M059J (cell line): ENCODE measurements around the gene ZNF135. TPM values are rescaled to one million over a fixed set of nuclear protein-coding genes. Genes with fewer than 3 reads are reported as not detected.

Source experiments
- DNase-seq: peaks from one replicate; pipeline ENCODE4 v3.0.0-alpha.2; 2012; ENCODE audit warnings: low read depth
- total RNA-seq: library from RNA; depleted of rRNA; stranded (reverse); fragments of >200 nt; shearing (Covaris generic); gene quantifications from 2 replicates; pipeline ENCODE4 v1.2.3, GENCODE V29; 2014; rRNA removed

Gene ZNF135
- total RNA-seq, 1 experiment from 2014 or later, result 2.0 TPM

GRCh38 chr19:58091251-58091995, 32.3 kb downstream of the ZNF135 start:
- DNase-seq, result no peak

- DNase-seq, result no peak
Observed at GRCh38 chr19:58093071-58093470, 34.0 kb downstream of the ZNF135 start.

- DNase-seq, result no peak
Observed at GRCh38 chr19:58095328-58095727, 36.2 kb downstream of the ZNF135 start.

DNA sequence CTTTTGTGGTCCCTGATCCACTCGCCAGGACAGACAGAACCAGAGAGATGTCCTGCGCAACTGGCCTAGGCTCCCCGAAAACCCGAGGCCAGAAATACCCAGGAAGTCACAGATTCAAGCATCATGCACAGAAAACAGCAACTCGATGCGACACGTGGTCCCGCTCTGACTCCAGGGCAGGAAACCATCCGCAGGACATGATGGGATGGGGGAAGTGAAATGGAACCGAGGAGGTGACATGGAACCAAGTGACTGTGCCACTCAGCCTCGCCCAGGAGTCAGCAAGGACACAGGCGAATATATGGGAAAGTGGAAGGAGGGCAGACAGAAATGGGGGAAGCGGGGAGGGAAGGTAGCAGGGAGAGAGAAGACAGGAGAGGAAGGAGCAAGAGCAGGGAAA, 37.8 kb downstream of the ZNF135 start:
- no peak for DNase-seq

GRCh38 chr19:58097349-58097748, 38.3 kb downstream of the ZNF135 start:
- DNase-seq, result no peak

- DNase-seq, result peak; percentile 94
Observed at GRCh38 chr19:58097781-58098681, 38.9 kb downstream of the ZNF135 start, which contains the start of gene ZSCAN18. TSS of gene ZSCAN18 (minus strand) at chr19:58098231. CDS start at chr19:58090267, 7,964 bp downstream.

DNA sequence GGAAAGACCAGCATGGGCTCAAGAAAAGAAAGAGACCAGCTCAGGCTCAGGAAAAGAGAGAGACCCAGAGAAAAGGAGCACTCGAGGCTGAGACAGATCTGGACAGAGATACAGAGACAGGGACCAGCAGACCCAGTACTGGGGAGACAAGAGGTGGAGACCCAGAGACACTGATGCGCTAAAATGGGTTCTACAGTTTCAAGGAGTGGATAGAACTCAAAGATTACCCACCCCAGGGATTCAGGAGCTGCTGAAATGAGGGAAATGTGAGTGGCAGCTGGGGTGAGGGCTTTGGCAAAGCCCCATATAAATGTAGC, 39.6 kb downstream of the ZNF135 start:
- DNase-seq, result no peak

DNA sequence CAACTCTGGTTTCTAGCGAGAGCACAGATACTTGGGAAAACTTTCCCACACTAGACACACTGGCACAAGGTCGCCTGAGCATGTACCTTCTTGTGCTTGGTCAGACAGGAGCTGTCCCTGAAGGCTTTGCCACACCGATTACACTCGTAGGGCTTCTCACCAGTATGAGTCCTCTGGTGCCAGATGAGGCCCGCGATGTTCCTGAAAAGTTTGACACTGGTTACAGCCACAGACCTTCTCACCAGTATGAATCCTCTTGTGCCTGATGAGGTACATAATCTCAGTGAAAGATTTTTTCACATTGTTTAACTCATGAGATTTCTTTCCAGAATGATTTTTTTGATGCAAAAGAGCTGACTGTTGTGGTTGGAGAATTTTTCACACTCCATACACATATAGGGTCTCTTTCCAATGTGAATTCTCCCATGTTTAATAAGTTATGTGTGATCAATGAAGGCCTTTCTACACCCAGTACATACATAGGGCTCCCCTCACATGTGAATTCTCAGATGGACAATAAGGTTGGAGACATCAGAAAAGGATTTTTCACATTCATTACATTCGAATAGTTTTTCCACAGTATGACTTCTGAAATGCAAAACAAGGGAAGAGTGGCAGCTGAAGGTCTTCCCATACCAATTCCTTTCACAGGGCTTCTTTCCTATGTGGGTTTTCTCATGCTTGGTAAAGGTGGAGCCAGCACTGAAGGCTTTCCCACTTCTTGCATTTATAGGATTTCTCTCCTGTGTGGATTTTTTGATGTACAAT, 48.9 kb downstream of the ZNF135 start:
- DNase-seq, result no peak

- DNase-seq, result no peak
Observed at GRCh38 chr19:58108546-58108817, 49.4 kb downstream of the ZNF135 start.

DNA sequence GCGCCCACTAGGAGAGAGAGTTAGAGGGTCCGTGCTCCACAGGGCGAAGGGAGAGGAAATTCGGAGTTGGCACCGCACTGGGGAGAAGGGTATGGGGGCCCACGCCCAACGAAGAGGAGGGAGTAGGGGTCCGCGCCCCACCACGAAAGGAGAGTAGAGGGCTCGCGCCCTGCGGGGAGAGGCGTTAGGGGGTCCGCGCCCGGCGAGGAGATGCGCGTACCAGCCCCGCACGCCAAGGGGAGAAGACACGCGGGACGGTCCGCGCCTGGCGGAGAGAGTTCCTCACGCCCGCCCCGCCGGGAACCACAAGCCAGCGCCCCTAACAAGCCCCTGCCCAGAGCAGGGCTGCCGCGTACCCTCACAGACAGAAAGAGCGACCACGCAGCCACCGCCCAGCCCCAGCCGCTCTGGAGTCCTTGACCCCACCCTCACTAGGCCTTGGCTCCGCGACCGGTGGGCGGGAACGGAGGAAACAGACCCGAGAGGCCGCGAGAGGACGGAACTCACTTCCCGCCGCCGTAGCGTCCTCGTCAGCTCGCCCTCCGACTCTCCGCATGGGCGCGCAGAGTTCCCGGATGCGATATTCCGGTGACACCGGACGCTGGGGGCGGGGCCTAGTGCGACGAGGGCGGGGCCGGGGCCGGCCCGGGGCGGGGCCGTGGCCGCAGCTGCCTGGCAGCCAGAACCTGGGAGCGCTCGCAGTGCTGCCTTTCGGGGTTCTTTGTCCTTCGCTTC, 58.9 kb downstream of the ZNF135 start:
- no peak for DNase-seq

- DNase-seq, result no peak
Observed at GRCh38 chr19:58118979-58119733, 60.1 kb downstream of the ZNF135 start.

Other genes with a start within 250 kb of the ZNF135 start
- 0.69 and 0.84 TPM in 2 replicates for gene ZNF552, start 244.4 kb upstream of the ZNF135 start, total RNA-seq
- gene ZNF587B, start 229.0 kb upstream of the ZNF135 start, total RNA-seq, result 8.3 and 8.5 TPM in 2 replicates
- gene ZNF587, start 209.4 kb upstream of the ZNF135 start, total RNA-seq, result 6.5 and 19.6 TPM in 2 replicates
- 0.64 and 2.2 TPM in 2 replicates for gene ZNF814, start 170.2 kb upstream of the ZNF135 start, total RNA-seq
- gene ZNF417, start 142.7 kb upstream of the ZNF135 start, total RNA-seq, result 11.2 and 11.6 TPM in 2 replicates
- 6.6 and 7.0 TPM in 2 replicates for gene ZNF418, start 123.9 kb upstream of the ZNF135 start, total RNA-seq
- gene ZNF256, start 111.6 kb upstream of the ZNF135 start, total RNA-seq, result 4.8 and 6.7 TPM in 2 replicates
- not detected in 2 replicates for gene C19orf18, start 84.7 kb upstream of the ZNF135 start, total RNA-seq
- 13.2 and 13.4 TPM in 2 replicates for gene ZNF606, start 56.5 kb upstream of the ZNF135 start, total RNA-seq
- gene ZSCAN1, start 25.3 kb upstream of the ZNF135 start, total RNA-seq, result 1.2 TPM in 1 of 2 replicates, not detected in the other
- gene ZSCAN18, start 38.9 kb downstream of the ZNF135 start, total RNA-seq, result 33.3 and 39.8 TPM in 2 replicates
- 9.8 and 14.6 TPM in 2 replicates for gene ZNF329, start 91.5 kb downstream of the ZNF135 start, total RNA-seq
- 23.7 and 26.7 TPM in 2 replicates for gene ZNF274, start 123.8 kb downstream of the ZNF135 start, total RNA-seq
- 47.3 and 65.4 TPM in 2 replicates for gene ZNF544, start 169.6 kb downstream of the ZNF135 start, total RNA-seq
- 3.7 and 7.1 TPM in 2 replicates for gene ZNF8, start 219.7 kb downstream of the ZNF135 start, total RNA-seq
- gene ERVK3-1, start 246.1 kb downstream of the ZNF135 start, total RNA-seq, result 90.1 and 122 TPM in 2 replicates